NT2/D1 (cell line): ENCODE measurements around the gene PCOLCE2.

Source experiments
- SUZ12 ChIP-seq: IDR thresholded peaks from 2 replicates; pipeline ENCODE4 v1.6.1; 2011; ENCODE audit not compliant: insufficient read length, insufficient read depth; ENCODE audit errors: extremely low read depth
- ZNF274 ChIP-seq: IDR thresholded peaks from 2 replicates; pipeline ENCODE4 v1.6.1; 2011; ENCODE audit warnings: mild to moderate bottlenecking, low read depth, low read length

- TF ChIP-seq ZNF274 (no peak), SUZ12 (no peak)
These were observed 41.6 kb upstream of the PCOLCE2 start for GRCh38 chr3:142930463-142930862.
